ENCODE measurements around the gene VAMP5. TPM values are rescaled to one million over a fixed set of nuclear protein-coding genes. Genes with fewer than 3 reads are reported as not detected.

The VAMP5 gene
- total RNA-seq, 1 experiment from 2014 or later = 1.9 TPM

- no peak for TF ChIP-seq ATF3 (IDR thresholded peaks at IDR 0.05)
- TF ChIP-seq CBX3 (IDR thresholded peaks at IDR 0.05; ENCODE audit: low read depth) = no peak
Measured at GRCh38 chr2:85564144-85564563, 20.1 kb upstream of the VAMP5 start (continued).

DNA sequence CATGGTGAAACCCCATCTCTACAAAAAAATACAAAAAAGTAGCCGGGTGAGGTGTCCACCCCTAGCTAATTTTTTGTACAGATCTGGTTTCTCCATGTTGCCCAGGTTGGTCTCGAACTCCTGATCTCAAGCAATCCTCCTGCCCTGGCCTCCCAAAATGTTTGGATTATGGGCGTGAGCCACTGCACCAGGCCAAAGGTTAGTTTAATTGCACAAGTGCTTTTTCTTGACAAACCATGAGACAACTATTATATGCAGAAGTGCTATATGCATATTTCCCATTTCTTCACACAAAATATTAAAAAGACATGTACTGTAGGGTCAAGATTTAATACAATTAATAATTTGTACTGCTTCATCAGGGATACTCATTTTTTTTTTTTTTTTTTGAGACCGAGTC lies 18.0 kb upstream of the VAMP5 start:
- BruUV-seq (replicated peaks) = no TSS peak
- no peak overlapping the region for H3K9ac ChIP-seq (ENCODE audit: low read length)
- no peak overlapping the region for H3K27ac ChIP-seq (ENCODE audit: low read depth, low read length)
- ChIA-PET CTCF (no interaction called here), RAD21 (ENCODE audit: low non-redundant PET in 1 of 2, low total read pairs in 2 of 2, uncharacterized antibody in 2 of 2, unreplicated experiment in 2 of 2) (no interaction called here), POLR2A (no interaction called here)
- DNase-seq (ENCODE audit: low read depth, low spot score) = no peak
- no peaks in the 10 kb centered on the region for H3K9me3 ChIP-seq (ENCODE audit: control insufficient read depth in 1 of 2, insufficient read depth in 1 of 2, low read depth in 1 of 2, low read length in 2 of 2)
- H3K4me2 ChIP-seq (ENCODE audit: low read length) = no peak overlapping the region
- intact Hi-C loops (cut with micrococcal nuclease) = no loop called here
- no peaks in the 10 kb centered on the region for H3K27me3 ChIP-seq (ENCODE audit: insufficient read depth, low read length)
- no peak for ATAC-seq
- no peak for TF ChIP-seq EZH2 (IDR thresholded peaks at IDR 0.05)
- TF ChIP-seq, protein P1, sequence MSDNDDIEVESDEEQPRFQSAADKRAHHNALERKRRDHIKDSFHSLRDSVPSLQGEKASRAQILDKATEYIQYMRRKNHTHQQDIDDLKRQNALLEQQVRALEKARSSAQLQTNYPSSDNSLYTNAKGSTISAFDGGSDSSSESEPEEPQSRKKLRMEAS (IDR thresholded peaks at IDR 0.05) = no peak
- TF ChIP-seq, protein P2, sequence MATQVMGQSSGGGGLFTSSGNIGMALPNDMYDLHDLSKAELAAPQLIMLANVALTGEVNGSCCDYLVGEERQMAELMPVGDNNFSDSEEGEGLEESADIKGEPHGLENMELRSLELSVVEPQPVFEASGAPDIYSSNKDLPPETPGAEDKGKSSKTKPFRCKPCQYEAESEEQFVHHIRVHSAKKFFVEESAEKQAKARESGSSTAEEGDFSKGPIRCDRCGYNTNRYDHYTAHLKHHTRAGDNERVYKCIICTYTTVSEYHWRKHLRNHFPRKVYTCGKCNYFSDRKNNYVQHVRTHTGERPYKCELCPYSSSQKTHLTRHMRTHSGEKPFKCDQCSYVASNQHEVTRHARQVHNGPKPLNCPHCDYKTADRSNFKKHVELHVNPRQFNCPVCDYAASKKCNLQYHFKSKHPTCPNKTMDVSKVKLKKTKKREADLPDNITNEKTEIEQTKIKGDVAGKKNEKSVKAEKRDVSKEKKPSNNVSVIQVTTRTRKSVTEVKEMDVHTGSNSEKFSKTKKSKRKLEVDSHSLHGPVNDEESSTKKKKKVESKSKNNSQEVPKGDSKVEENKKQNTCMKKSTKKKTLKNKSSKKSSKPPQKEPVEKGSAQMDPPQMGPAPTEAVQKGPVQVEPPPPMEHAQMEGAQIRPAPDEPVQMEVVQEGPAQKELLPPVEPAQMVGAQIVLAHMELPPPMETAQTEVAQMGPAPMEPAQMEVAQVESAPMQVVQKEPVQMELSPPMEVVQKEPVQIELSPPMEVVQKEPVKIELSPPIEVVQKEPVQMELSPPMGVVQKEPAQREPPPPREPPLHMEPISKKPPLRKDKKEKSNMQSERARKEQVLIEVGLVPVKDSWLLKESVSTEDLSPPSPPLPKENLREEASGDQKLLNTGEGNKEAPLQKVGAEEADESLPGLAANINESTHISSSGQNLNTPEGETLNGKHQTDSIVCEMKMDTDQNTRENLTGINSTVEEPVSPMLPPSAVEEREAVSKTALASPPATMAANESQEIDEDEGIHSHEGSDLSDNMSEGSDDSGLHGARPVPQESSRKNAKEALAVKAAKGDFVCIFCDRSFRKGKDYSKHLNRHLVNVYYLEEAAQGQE (IDR thresholded peaks at IDR 0.05; ENCODE audit: low read depth) = no peak
- no peak for TF ChIP-seq ZFX (IDR thresholded peaks at IDR 0.05)
- TF ChIP-seq EGR1 (IDR thresholded peaks at IDR 0.05; ENCODE audit: low read depth) = no peak
- no peak for TF ChIP-seq RAD21 (IDR thresholded peaks at IDR 0.05; ENCODE audit: low read depth)
- no peak for TF ChIP-seq CBX3 (IDR thresholded peaks at IDR 0.05; ENCODE audit: low read depth)
- TF ChIP-seq SIN3A (IDR thresholded peaks at IDR 0.05; ENCODE audit: low read depth) = no peak
- TF ChIP-seq YY1 (IDR thresholded peaks at IDR 0.05; ENCODE audit: extremely low read depth, insufficient replicate concordance, low read depth, low read length) = no peak
- no peak for TF ChIP-seq SP1 (IDR thresholded peaks at IDR 0.05; ENCODE audit: low read depth)
- TF ChIP-seq JUND (IDR thresholded peaks at IDR 0.05) = no peak
- TF ChIP-seq, protein P3, sequence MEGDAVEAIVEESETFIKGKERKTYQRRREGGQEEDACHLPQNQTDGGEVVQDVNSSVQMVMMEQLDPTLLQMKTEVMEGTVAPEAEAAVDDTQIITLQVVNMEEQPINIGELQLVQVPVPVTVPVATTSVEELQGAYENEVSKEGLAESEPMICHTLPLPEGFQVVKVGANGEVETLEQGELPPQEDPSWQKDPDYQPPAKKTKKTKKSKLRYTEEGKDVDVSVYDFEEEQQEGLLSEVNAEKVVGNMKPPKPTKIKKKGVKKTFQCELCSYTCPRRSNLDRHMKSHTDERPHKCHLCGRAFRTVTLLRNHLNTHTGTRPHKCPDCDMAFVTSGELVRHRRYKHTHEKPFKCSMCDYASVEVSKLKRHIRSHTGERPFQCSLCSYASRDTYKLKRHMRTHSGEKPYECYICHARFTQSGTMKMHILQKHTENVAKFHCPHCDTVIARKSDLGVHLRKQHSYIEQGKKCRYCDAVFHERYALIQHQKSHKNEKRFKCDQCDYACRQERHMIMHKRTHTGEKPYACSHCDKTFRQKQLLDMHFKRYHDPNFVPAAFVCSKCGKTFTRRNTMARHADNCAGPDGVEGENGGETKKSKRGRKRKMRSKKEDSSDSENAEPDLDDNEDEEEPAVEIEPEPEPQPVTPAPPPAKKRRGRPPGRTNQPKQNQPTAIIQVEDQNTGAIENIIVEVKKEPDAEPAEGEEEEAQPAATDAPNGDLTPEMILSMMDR (IDR thresholded peaks at IDR 0.05 in 2 of 3, conservative IDR thresholded peaks at IDR 0.05 in 1 of 3; ENCODE audit: borderline replicate concordance in 1 of 3, insufficient read depth in 1 of 3, low read depth in 2 of 3, low read length in 2 of 3) = no peak
- TF ChIP-seq SRF (IDR thresholded peaks at IDR 0.05; ENCODE audit: low read depth) = no peak
- H3K36me3 ChIP-seq (ENCODE audit: control insufficient read depth in 1 of 2, insufficient read depth in 2 of 2, low read length in 2 of 2) = no peaks in the 10 kb centered on the region
- peaks cover 2 to 6% of the 10 kb centered on the region in 2 experiments; a peak in 2 of 4 replicates for H3K4me1 ChIP-seq (ENCODE audit: control insufficient read depth in 1 of 2, insufficient read depth in 2 of 2, low read length in 2 of 2)
- no peak overlapping the region for H3K4me3 ChIP-seq (replicated peaks in 1 of 2; ENCODE audit: low read depth in 1 of 2, low read length in 2 of 2)
- no peaks in the 10 kb centered on the region for H3K79me2 ChIP-seq (ENCODE audit: insufficient read depth, low read length)
- no peaks in the 10 kb centered on the region for H3K9me2 ChIP-seq (ENCODE audit: insufficient read depth)
- no peak overlapping the region for H2AFZ ChIP-seq (ENCODE audit: low read depth, low read length, poor library complexity, severe bottlenecking)
- H4K20me1 ChIP-seq (ENCODE audit: insufficient read depth) = no peaks in the 10 kb centered on the region

Measured in HCT116 (cell line).